Measurements from ENCODE around the gene PDE1A. TPM values are rescaled to one million over a fixed set of nuclear protein-coding genes. Genes with fewer than 3 reads are reported as not detected.

PDE1A gene
- total RNA-seq, 1 donor from 2014 or later, result not detected

DNA sequence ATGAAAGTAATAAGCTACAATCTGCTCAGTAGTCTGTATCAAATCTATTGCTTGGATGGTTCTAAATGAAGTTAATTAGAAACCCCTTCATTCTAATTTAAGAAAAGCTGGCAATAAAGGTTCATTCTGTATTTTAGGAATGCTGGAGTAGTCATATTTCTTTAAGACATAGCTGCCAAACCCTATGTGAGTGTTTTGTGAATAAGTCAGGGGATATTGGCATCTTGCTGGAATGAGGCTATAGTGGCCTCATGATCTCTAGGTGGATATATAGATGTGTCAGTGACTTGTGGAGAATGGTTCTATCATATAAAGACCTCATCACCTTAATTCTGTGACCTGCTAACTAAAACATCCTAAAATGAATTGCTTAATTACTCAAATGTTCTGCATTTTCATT is 196.3 kb downstream of the PDE1A start:
- no peak for DNase-seq (ENCODE audit: low read depth)
- H3K4me3 ChIP-seq (ENCODE audit: low read depth, low read length), result no peak overlapping the region
- TF ChIP-seq, protein P1, sequence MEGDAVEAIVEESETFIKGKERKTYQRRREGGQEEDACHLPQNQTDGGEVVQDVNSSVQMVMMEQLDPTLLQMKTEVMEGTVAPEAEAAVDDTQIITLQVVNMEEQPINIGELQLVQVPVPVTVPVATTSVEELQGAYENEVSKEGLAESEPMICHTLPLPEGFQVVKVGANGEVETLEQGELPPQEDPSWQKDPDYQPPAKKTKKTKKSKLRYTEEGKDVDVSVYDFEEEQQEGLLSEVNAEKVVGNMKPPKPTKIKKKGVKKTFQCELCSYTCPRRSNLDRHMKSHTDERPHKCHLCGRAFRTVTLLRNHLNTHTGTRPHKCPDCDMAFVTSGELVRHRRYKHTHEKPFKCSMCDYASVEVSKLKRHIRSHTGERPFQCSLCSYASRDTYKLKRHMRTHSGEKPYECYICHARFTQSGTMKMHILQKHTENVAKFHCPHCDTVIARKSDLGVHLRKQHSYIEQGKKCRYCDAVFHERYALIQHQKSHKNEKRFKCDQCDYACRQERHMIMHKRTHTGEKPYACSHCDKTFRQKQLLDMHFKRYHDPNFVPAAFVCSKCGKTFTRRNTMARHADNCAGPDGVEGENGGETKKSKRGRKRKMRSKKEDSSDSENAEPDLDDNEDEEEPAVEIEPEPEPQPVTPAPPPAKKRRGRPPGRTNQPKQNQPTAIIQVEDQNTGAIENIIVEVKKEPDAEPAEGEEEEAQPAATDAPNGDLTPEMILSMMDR (conservative IDR thresholded peaks at IDR 0.05; ENCODE audit: low read depth, low read length), result no peak

DNA sequence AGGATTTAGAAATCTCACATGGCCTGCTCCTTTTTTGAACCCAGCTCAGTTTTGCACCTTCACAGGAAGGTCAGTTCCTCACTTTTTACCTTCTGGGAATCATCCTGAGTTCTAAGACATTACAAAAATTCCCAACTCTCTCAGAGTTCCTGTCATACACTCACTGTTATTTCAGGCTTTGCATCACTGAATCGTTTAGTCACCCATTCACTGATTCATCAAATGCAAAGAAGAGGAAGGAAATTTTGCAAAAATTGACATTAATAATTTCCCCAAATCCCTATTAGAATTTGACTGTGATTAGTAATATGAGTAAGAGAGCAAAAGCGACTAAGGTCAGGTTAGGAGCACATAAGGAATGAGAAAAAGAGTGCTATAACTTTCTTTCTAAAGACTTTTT is 197.5 kb downstream of the PDE1A start:
- TF ChIP-seq, protein P1 (conservative IDR thresholded peaks at IDR 0.05; ENCODE audit: low read depth, low read length), result no peak
- DNase-seq (ENCODE audit: low read depth), result no peak
- H3K4me3 ChIP-seq (ENCODE audit: low read depth, low read length), result no peak overlapping the region

DNA sequence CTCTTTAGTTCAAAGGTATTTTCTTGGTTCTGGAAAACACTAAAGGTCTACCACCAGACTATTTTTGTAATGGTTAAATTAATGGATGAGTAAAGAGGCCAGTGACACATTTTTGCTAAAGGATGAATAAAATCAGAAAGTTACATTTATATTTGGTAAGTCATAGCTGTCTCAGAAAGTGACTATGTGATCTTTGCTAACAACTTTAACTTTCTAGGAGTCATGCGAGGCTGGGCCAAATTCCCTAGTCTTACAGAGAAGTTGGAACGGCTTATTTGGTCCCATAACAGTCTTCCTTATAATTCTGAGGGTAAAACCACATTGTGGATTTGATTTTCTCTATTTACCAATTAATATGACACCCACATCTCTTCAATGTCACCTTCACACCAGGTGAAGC is 198.1 kb downstream of the PDE1A start:
- no peak for DNase-seq (ENCODE audit: low read depth)
- H3K4me3 ChIP-seq (ENCODE audit: low read depth, low read length), result no peak overlapping the region

DNA sequence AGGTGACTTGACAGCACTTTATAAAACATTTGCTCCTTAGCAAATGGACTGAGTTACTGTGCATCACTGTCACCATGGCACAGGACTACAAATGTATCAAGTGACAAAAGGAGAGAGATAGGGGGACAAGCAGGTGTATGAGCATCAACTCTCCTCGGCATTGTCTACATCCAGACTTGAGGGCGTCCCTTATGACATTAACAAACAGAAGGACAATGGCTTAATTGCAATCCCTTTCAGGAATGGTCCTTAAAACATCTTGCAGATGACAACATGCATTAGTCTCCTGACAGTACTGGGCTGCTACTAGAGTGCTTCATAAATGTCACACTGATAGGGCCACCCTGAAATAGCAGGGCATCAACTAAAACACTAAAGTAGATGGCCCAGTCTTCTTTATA is 198.8 kb downstream of the PDE1A start:
- DNase-seq (ENCODE audit: low read depth), result no peak
- TF ChIP-seq, protein P1 (conservative IDR thresholded peaks at IDR 0.05; ENCODE audit: low read depth, low read length), result no peak
- no peak overlapping the region for H3K4me3 ChIP-seq (ENCODE audit: low read depth, low read length)

More for the DNA sequence above, 198.1 kb downstream of the PDE1A start:
- TF ChIP-seq, protein P1 (conservative IDR thresholded peaks at IDR 0.05; ENCODE audit: low read depth, low read length), result no peak

DNA sequence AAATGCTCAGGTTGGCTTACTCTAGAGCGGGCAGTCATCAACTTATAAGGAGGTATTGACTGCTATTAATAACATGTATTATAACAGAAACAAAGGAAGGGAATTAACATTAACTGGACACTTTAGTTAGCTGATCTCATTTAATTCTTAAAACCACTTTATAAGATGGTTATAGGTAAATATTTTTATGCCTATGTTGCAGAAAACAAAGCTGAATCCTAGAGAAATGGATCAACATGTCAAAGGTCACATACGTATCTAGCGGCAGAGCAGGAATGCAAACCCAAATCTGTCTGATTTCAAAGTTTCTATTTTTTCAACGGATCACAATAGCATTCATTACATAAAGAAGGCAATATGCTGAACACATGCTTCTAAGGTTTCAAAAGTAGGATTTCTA is 200.0 kb downstream of the PDE1A start:
- TF ChIP-seq, protein P1 (conservative IDR thresholded peaks at IDR 0.05; ENCODE audit: low read depth, low read length), result no peak
- no peak for DNase-seq (ENCODE audit: low read depth)
- H3K4me3 ChIP-seq (ENCODE audit: low read depth, low read length), result no peak overlapping the region

DNA sequence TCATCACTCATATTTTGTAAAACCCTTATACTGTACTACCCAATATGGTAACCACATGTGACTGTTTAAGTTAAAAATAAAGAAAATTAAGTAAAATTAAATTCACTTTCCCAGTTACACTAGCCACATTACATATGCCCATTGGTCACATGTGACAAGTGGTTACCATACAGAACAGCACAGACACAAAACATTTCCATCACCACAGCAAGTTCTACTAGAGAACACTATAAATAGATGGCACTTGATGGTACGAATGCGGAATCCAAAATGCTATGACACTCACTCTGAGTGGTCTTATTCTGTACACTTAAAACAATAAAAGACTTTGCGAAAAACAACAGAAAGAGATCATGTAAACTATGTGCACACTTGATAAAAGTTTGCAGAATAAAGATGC is 202.2 kb downstream of the PDE1A start:
- TF ChIP-seq, protein P1 (conservative IDR thresholded peaks at IDR 0.05; ENCODE audit: low read depth, low read length), result no peak
- DNase-seq (ENCODE audit: low read depth), result no peak
- no peak overlapping the region for H3K4me3 ChIP-seq (ENCODE audit: low read depth, low read length)

DNA sequence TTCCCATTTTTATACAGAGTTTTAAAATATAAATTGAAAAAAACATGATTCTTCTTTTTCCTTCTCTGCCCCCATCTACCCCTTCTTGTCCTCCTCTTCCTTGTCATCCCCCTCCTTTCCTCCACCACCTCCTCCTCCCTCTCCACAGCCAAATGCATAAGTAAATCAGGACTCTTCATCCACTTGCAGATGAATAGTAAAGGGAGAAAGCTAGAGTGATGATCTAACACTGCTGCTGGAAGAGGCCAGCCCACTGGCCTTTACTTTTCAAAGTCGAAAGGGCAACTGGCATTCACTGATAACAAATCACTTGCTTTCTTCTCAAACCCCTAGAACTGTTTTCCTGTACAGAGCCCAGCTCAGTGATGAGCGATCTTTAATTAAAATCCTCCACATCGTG is 205.8 kb downstream of the PDE1A start:
- DNase-seq (ENCODE audit: low read depth), result no peak
- no peak overlapping the region for H3K4me3 ChIP-seq (ENCODE audit: low read depth, low read length)
- TF ChIP-seq, protein P1 (conservative IDR thresholded peaks at IDR 0.05; ENCODE audit: low read depth, low read length), result no peak
